ENCODE measurements around the gene SP100. TPM values are rescaled to one million over a fixed set of nuclear protein-coding genes. Genes with fewer than 3 reads are reported as not detected.

Gene SP100
- total RNA-seq, 2 donors from 2014 or later, result 139 to 220 TPM

DNA sequence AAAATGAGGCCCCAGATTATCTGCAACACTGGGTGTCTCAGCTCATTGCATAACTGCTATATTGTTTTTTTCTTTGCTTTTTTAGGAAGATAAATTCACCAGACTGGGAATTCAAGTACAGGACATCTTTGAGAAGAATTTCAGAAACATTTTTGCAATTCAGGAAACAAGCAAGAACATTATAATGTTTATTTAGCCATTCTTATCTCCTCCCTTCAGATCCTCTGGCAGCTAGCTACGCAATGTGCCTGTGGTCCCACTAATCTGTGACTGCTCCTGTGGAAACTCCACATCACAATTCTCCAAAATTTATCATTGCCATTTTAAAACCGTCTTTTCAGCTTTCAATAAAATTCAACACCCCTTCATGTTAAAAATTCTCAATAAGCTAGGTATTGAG, 126.8 kb downstream of the SP100 start:
- peaks cover 51 to 64% of the 10 kb centered on the region in 2 donors for H3K36me3 Mint-ChIP-seq
- DNase-seq (ENCODE audit: low spot score in 2 of 2), result no peak
- ATAC-seq, result no peak
- peak overlapping the region in 1 of 2 donors; percentile 47 for H3K27ac Mint-ChIP-seq
- H3K9me3 Mint-ChIP-seq, result peaks cover 6 to 31% of the 10 kb centered on the region in 2 donors

DNA sequence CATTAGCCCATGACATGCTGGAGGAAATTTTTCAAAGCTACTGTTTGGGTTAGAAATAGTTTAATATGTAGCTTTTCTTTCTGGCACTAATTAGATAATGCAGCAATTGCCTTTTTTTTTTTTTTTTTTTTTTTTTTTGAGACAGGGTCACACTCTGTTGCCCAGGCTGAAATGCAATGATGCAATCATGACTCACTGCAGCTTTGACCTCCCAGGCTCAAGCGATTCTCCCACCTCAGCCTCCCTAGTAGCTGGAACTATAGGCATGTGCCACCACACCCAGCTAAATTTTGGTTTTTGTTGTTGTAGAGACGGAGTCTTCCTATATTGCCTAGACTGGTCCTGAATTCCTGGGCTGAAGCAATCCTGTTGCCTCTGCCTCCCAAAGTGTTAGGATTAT, 136.2 kb downstream of the SP100 start:
- H3K27ac Mint-ChIP-seq, result no peak overlapping the region
- no peak for ATAC-seq

DNA sequence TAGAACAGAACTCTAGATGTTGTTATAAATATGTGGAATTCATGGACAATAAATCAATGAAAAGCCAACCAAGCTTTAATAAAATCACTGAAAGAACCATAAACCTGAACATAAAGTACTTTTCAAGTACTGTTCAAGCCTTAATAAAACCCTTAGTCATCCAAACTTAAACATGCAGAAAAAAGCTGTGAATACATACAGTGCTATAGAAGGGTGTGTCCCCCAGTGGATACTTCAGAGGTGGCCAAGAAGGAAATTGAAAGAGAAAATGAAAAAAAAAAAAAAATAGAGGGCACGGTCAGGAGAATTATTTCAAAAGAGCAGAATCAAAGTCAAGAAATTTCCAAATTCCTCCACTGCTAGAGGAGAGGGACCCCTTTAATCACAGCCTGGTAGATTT, 141.1 kb downstream of the SP100 start:
- Mint-ChIP-seq H3K36me3 (peaks cover 0 to 13% of the 10 kb centered on the region in 2 donors), H3K27ac (no peak overlapping the region), H3K9me3 (peaks cover 0 to 3% of the 10 kb centered on the region in 2 donors)
- no peak for ATAC-seq
- DNase-seq (ENCODE audit: low spot score in 2 of 2), result no peak

More for the DNA sequence above, 136.2 kb downstream of the SP100 start:
- DNase-seq (ENCODE audit: low spot score in 2 of 2), result no peak
- peaks cover 0 to 13% of the 10 kb centered on the region in 2 donors for H3K36me3 Mint-ChIP-seq
- peaks cover 0 to 3% of the 10 kb centered on the region in 2 donors for H3K9me3 Mint-ChIP-seq

DNA sequence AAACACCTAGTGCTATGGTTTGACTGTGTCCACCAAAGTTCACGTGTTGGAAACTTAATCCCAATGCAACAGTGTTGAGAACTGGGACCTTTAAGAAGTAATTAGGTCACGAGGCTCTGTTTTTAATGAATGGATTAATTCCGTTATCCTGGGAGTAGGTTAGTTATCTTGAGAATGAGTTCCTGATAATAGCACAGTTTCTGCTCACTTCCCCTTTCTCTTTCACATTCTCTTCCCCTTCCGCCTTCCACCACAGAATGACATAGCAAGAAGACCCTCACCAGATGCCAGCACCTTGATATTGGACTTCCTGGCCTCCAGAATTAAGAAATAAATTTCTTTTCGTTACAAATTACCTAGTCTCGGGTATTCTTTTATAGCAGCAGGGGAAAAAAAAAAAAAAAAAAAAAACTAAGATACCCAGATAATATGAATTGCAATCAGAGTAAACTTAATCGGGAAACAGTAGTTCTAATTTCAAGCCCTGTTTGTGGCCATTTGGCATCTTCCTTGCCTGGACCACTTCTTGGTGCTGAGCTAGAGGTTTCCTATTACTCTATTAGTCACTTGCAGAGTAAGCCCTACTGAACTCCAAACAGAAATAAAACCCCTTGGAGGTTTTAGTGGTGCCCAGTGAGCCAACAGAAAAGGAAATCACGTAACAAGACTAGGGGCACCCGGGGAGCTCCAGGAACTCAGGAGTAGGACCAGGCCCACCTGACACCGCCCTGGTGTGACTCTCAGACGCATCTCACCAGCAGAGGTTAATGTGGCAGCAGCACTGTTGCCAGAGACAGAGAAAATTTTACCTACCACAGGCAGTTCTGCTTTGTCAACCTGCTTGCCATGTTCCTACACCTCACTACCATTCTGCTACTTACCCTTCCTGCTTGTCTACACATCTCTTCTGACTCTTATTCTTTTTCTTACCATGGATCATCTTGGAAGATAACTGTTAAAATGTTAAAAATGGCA, 149.1 kb downstream of the SP100 start:
- H3K9me3 Mint-ChIP-seq, result peaks cover under 1 to 5% of the 10 kb centered on the region in 2 donors
- peak overlapping the region in 1 of 2 donors; percentile 73 for H3K27ac Mint-ChIP-seq
- no peak for ATAC-seq
- H3K36me3 Mint-ChIP-seq, result peaks cover 0 to 1% of the 10 kb centered on the region in 2 donors
- no peak for DNase-seq (ENCODE audit: low spot score in 2 of 2)

DNA sequence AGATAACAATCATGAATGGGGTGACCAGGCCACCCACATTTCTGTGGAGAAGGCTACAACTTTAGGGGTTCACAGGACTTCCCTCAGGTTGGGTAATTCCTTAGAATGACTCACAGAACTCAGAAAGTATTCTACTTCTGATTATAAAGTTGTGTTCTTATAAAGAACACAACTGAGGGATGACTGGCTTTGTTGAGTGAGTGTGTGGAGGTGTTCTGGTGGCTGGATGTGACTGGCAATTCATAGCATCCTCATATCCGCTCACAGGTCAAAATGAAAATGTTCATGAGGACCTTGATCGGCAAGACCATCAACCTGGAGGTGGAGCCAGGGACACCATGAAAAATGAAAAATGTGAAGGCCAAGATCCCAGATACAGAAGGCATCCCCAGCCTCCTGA, 153.3 kb downstream of the SP100 start:
- ATAC-seq (peak; percentile 72 to 94), DNase-seq (ENCODE audit: low spot score in 2 of 2) (no peak)
- Mint-ChIP-seq H3K9me3 (peaks cover 19 to 31% of the 10 kb centered on the region in 2 donors), H3K36me3 (peaks cover 12 to 30% of the 10 kb centered on the region in 2 donors), H3K27ac (no peak overlapping the region)

DNA sequence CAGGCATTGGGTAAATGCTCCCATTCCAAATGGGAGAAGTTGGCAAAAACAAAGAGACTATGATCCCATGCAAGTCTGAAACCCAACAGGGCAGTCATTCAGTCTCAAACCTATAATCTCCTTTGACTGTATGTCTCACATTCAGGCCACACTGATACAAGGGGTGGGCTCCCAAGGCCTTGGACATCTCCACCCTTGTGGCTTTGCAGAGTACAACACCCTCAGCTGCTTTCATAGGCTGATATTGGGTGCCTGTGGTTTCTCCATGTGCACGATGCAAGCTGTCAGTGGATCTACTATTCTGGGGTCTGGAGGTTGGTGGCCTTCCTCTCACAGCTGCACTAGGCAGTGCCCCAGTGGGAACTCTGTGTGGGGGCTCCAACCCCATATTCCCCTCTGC, 155.0 kb downstream of the SP100 start:
- ATAC-seq (no peak), DNase-seq (ENCODE audit: low spot score in 2 of 2) (no peak)
- Mint-ChIP-seq H3K36me3 (peaks cover 22 to 41% of the 10 kb centered on the region in 2 donors), H3K9me3 (peaks cover 30 to 44% of the 10 kb centered on the region in 2 donors), H3K27ac (no peak overlapping the region)

DNA sequence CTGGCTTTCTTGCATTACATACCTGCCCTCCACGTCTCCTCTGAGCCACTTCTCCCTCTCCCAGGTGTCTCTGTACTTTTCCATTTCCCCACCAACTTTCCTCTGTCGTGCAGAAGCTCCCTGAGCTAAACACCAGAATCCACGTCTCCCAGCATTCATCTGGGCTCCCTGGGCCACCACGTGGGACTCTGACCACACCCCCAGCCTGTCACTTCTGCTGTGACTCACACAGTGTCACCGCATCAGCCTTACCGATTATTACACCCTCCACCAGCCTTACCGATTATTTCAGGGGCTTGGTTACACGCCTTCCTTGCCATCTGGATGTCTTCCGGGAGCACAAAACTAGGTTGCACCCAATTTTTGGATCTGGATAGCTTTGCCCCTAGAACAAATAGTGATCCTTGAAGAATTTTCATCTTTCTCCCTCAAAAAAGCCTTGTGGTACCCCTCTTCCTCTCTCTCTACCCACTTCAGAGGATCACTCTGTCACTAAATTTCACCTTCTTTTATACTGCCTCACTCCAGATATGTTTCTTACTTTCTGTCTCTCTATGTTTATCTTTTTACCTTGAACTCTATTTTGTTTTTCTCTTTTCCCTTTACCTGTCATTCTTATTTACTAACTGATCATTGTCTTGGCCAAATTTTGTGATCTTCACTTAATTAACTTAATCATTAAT, 159.8 kb downstream of the SP100 start:
- H3K27ac Mint-ChIP-seq, result no peak overlapping the region

DNA sequence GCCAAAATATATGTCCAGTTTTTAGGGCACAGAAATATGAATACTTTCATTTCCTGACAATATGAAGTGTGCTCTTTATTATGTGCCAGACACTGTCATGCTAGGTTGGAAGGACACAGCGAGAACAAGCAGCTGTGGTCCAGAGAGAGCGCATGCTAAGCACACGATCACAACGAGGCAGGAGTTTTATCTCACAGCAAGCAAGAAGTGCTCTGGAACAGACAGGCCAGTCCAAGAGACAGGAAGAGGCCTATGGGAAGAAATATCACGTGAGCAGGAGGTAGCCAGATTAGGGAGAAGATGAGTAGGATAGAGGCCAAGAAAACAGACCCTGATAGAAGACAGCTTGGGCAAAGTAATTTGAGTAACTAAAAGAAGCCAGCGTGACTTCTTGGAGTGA, 161.1 kb downstream of the SP100 start:
- no peak for ATAC-seq
- peaks cover 25 to 31% of the 10 kb centered on the region in 2 donors for H3K9me3 Mint-ChIP-seq
- no peak for DNase-seq (ENCODE audit: low spot score in 2 of 2)
- H3K36me3 Mint-ChIP-seq, result peaks cover 25 to 31% of the 10 kb centered on the region in 2 donors
- no peak overlapping the region for H3K27ac Mint-ChIP-seq

More for the DNA sequence above, 159.8 kb downstream of the SP100 start:
- DNase-seq (ENCODE audit: low spot score in 2 of 2) (no peak), ATAC-seq (peak; percentile 38 to 86)
- Mint-ChIP-seq H3K36me3 (peaks cover 24 to 35% of the 10 kb centered on the region in 2 donors), H3K9me3 (peaks cover 25 to 34% of the 10 kb centered on the region in 2 donors)

DNA sequence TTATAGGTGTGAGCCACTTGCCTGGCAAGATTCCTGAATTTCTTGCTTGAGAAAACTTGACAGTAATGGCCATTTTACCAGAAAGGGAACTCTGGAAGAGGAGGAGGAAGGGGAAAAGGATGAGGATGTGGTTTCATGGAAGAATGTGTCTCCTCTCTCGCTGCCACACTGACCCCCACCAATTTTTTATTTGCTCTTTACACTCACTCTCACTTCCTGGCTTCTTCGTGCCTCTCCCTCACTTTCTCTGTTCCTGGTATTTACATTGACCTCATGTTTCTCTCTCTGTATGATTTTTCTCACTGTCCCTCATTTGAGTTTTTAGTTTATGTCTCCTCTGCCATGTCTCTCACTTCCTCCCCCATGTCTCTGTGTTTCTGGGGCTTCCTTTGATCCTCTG, 162.1 kb downstream of the SP100 start:
- DNase-seq (ENCODE audit: low spot score in 2 of 2) (no peak), ATAC-seq (peak in 1 of 2 donors; percentile 23)
- peaks cover 28 to 37% of the 10 kb centered on the region in 2 donors for H3K36me3 Mint-ChIP-seq
- peaks cover 29 to 39% of the 10 kb centered on the region in 2 donors for H3K9me3 Mint-ChIP-seq
- no peak overlapping the region for H3K27ac Mint-ChIP-seq

DNA sequence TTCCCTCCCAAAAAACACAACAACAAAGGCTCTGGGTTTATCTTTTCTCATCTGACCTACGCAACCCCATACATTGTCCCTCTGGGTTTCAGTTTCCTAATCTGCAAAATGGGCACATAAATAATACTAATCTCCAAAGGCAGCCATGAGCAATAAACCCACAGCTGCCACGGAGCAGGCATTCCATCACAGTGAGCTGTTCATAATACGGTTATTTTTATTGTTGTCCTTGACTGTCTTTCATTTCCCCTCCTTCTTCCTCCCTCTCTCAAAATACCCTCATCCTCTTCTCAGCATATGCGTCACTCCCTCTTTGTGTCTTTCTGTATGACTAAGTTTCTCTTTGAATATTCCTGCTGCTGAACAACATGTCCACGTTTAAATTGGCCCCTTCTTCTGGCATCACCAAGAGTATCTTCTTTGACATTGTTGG, 166.9 kb downstream of the SP100 start:
- Mint-ChIP-seq H3K9me3 (peaks cover 6 to 13% of the 10 kb centered on the region in 2 donors), H3K27ac (peak overlapping the region; percentile 52 to 81), H3K36me3 (peaks cover 4 to 20% of the 10 kb centered on the region in 2 donors)
- DNase-seq (ENCODE audit: low spot score in 2 of 2), result no peak
- ATAC-seq, result peak; percentile 96 to 97

DNA sequence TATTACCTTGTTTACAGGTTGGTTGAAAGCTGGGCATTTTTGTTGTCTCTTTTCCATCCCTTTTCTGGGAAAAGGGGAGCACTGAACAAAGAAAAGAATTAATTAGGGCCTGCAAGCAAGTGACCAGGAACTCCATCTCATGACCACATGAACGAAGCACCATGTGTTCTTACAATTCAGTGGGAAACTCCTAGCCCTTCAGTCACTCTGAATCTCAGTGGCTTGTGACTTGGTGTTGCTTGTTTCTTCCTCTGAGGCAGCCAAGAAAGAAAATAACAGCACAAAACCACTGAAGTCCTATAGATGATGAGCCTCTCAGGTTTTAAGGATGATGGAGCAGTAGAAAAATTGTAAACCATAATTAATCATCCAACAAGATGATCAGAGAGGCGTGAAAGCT, 167.6 kb downstream of the SP100 start:
- no peak for ATAC-seq
- Mint-ChIP-seq H3K36me3 (peaks cover 4 to 25% of the 10 kb centered on the region in 2 donors), H3K9me3 (peaks cover 10 to 18% of the 10 kb centered on the region in 2 donors), H3K27ac (peak overlapping the region; percentile 8 to 52)
- DNase-seq (ENCODE audit: low spot score in 2 of 2), result no peak

DNA sequence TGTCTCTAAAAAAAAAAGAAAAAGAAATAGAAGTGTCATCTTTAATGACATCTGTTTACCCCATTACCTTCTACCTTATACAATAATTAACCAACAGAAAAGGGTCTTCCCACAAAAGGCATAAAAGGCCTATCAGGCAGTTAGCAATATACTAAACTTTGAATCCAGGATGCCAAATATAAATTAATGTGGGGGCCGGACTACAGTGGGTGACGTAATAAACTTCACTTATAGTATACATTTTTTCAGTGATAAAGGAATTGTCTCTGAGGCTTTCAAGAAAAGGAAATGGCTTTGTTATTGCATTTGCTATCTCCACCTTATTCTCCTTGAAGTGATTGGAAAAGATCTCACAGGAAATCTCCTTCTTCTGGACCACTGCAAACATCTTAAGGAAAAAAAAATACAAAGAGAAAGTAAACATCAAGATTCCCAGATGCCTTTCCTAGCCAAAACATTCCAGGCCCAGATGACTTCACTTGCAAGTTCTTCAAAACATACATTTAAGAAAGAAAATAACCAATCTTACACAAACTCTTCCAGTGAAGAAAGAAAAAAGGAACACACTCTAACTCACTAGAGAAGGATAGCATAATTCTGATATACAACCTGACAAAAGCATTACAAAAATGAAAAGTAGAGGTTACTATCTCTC, 170.5 kb downstream of the SP100 start:
- H3K9me3 Mint-ChIP-seq, result peaks cover 22 to 31% of the 10 kb centered on the region in 2 donors
- ATAC-seq, result no peak
- H3K36me3 Mint-ChIP-seq, result peaks cover 15 to 45% of the 10 kb centered on the region in 2 donors
- H3K27ac Mint-ChIP-seq, result peak overlapping the region in 1 of 2 donors; percentile 46
- DNase-seq (ENCODE audit: low spot score in 2 of 2), result no peak

DNA sequence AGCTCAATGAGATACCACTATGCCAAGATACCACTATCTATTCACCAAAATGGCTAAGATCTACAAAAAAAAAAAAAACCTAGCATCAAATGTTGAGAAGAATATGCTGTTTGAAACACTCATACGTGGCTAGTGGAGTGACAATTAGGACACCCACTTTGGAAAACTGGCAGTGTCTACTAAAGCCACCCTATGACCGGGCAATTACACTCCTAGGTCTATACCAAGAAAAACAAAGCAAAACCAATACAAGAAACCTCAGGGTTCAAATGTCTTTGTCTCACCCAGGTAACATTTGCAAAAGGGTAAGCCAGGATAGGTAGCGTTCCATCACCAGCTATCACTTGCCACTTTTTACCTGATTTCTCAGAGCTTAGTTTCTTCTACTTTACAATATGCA, 173.0 kb downstream of the SP100 start:
- Mint-ChIP-seq H3K36me3 (peaks cover 11 to 25% of the 10 kb centered on the region in 2 donors), H3K9me3 (peaks cover 17 to 18% of the 10 kb centered on the region in 2 donors), H3K27ac (peak overlapping the region in 1 of 2 donors; percentile 13)
- ATAC-seq, result no peak
- no peak for DNase-seq (ENCODE audit: low spot score in 2 of 2)

DNA sequence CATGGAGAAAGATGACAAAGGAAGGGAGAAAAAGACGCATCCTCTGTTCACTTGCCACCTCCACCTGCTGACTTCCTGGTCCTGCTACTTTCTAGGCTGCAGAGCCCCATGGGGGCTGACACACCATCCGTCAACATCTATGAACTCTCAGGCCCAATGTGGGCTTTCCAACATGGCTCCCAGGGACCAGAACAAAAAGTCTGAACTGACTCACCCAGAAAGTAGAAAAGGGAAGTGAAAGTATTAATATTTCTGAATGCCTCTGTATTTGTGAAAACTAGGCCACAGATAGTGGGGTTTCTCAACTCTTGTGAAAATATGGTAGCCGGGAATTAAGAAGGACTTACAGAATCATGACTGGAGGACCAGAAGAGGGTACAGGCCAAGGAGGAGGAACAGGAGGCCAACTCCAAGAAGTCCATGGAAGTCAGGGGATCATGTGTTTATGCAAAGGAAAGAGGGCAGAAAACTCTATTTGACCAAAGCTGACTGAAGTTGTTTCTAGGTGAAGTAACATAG, 173.6 kb downstream of the SP100 start:
- Mint-ChIP-seq H3K9me3 (peaks cover 17 to 18% of the 10 kb centered on the region in 2 donors), H3K36me3 (peaks cover 11 to 26% of the 10 kb centered on the region in 2 donors)
- DNase-seq (ENCODE audit: low spot score in 2 of 2), result no peak

DNA sequence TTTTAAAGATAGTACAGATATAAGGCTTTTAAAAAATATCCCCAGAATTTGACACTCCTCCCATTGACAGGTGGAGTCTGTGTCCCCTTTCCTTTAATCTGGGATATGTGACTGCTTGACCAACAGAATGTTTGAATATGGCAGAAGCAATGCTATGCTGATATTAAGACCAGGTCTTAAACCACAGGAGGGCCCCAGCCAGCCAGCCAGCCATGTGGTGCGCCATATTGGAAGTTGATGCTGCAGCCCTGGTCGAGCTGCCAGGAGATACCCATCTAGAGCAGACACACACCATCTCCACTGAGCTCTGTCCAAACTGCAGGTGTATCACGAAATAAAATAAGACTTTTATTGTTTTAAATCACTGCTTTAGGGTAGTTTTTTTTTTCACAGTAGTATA, 174.3 kb downstream of the SP100 start:
- Mint-ChIP-seq H3K9me3 (peaks cover 17 to 18% of the 10 kb centered on the region in 2 donors), H3K27ac (no peak overlapping the region), H3K36me3 (peaks cover 11 to 30% of the 10 kb centered on the region in 2 donors)
- no peak for ATAC-seq
- no peak for DNase-seq (ENCODE audit: low spot score in 2 of 2)

More for the DNA sequence above, 173.6 kb downstream of the SP100 start:
- H3K27ac Mint-ChIP-seq, result peak overlapping the region in 1 of 2 donors; percentile 13
- peak; percentile 56 to 80 for ATAC-seq

DNA sequence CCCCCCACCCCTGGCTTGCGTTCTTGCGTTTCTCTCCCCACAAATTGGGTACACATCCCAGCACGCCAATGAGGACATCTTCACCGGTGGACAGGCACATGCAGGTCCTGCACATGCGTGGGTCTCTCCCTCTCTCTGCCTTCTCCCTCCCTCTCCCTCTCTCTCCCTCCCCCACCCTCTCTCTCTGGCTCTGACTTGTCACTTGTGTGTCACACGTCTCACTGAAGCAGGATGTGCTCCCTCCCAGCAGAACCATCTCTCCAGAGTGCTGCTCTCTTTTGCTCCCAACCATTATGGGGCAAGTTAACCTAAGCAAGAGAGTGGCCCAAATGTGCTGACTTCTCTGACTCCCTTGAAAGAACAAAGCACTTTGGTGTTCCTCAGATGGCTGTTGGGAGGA, 175.8 kb downstream of the SP100 start:
- Mint-ChIP-seq H3K9me3 (peaks cover 17 to 18% of the 10 kb centered on the region in 2 donors), H3K36me3 (peaks cover 18 to 30% of the 10 kb centered on the region in 2 donors), H3K27ac (no peak overlapping the region)
- ATAC-seq (no peak), DNase-seq (ENCODE audit: low spot score in 2 of 2) (no peak)
